ENCODE measurements around the gene CCDC136.

- TF ChIP-seq, protein P1, sequence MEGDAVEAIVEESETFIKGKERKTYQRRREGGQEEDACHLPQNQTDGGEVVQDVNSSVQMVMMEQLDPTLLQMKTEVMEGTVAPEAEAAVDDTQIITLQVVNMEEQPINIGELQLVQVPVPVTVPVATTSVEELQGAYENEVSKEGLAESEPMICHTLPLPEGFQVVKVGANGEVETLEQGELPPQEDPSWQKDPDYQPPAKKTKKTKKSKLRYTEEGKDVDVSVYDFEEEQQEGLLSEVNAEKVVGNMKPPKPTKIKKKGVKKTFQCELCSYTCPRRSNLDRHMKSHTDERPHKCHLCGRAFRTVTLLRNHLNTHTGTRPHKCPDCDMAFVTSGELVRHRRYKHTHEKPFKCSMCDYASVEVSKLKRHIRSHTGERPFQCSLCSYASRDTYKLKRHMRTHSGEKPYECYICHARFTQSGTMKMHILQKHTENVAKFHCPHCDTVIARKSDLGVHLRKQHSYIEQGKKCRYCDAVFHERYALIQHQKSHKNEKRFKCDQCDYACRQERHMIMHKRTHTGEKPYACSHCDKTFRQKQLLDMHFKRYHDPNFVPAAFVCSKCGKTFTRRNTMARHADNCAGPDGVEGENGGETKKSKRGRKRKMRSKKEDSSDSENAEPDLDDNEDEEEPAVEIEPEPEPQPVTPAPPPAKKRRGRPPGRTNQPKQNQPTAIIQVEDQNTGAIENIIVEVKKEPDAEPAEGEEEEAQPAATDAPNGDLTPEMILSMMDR (IDR thresholded peaks at IDR 0.05) = no peak
- TF ChIP-seq TCF7L2 (IDR thresholded peaks at IDR 0.05; ENCODE audit: low read depth, low read length) (no peak), POLR2AphosphoS5 (IDR thresholded peaks at IDR 0.05; ENCODE audit: low read depth, low read length) (no peak), REST (IDR thresholded peaks at IDR 0.05; ENCODE audit: insufficient read depth in 1 of 2, low read depth in 2 of 2, low read length in 1 of 2) (no peak), SIN3A (IDR thresholded peaks at IDR 0.05; ENCODE audit: borderline replicate concordance, insufficient read depth, low read depth, low read length) (no peak)
Measured at GRCh38 chr7:128770233-128770632, 21.5 kb upstream of the CCDC136 start.

All from Panc1 (cell line).